ENCODE results near the gene RFXAP. TPM values are rescaled to one million over a fixed set of nuclear protein-coding genes. Genes with fewer than 3 reads are reported as not detected.

The RFXAP gene
- total and polyA plus RNA-seq, 9 of the 15 experiments (the other 6 are each of a cell fraction or from before 2014, with no cell fraction given), result 2.1 to 9.7 (median 2.9) TPM

GRCh38 chr13:36872621-36873020 is 53.6 kb downstream of the RFXAP start:
- no TSS peak for BruUV-seq (replicated peaks)
- no peaks in the 10 kb centered on the region for H3K79me2 ChIP-seq (ENCODE audit: control insufficient read depth, insufficient read depth, low read length)
- in situ Hi-C loops (cut with MboI) (no loop called here), intact Hi-C loops (cut with micrococcal nuclease) (no loop called here)
- no peaks in the 10 kb centered on the region for H3K9me3 ChIP-seq (replicated peaks; ENCODE audit: control insufficient read depth, insufficient read depth, low read depth, low read length)
- ChIA-PET POLR2A (no interaction called here), CTCF (ENCODE audit: low intra/inter-chr PET ratio) (no interaction called here)
- peak; percentile 34; the same call in 1 of the 3 replicates for ATAC-seq
- no peaks in the 10 kb centered on the region for H4K20me1 ChIP-seq (replicated peaks; ENCODE audit: control insufficient read depth, insufficient read depth, low read length)
- no peak overlapping the region for H3K27ac ChIP-seq (ENCODE audit: extremely low read depth, low read depth, low read length)
- no peak for DNase-seq (ENCODE audit: extremely low read depth in 1 of 4, low spot score in 3 of 4)
- 6% methylated on average over 6 of the region's 10 CpGs for WGBS (ENCODE audit: insufficient coverage, low coverage, missing lambda C conversion rate)
- no peaks in the 10 kb centered on the region for H3K4me1 ChIP-seq (replicated peaks in 1 of 2; ENCODE audit: control insufficient read depth in 2 of 2, insufficient read depth in 2 of 2, low read length in 2 of 2)
- no peaks in the 10 kb centered on the region for H3K36me3 ChIP-seq (ENCODE audit: control insufficient read depth, insufficient read depth, low read length)
- no peak overlapping the region for H3K9ac ChIP-seq (ENCODE audit: insufficient read depth in 1 of 2, low read depth in 2 of 2, low read length in 2 of 2)
- peaks cover 2 to 13% of the 10 kb centered on the region in 2 experiments; a peak in 3 of 5 replicates for H3K27me3 ChIP-seq (ENCODE audit: control insufficient read depth in 2 of 2, insufficient read depth in 2 of 2, low read length in 2 of 2)
- no peak overlapping the region for H3K4me3 ChIP-seq
- no peak overlapping the region for H2AFZ ChIP-seq (ENCODE audit: low read depth, low read length)
- no peaks in the 10 kb centered on the region for H3K9me1 ChIP-seq (ENCODE audit: control insufficient read depth, insufficient read depth, low read length)
- no peak for FAIRE-seq
- TF ChIP-seq DPF2 (IDR thresholded peaks at IDR 0.05) (no peak), TSHZ1 (CRISPR knock-in tag; IDR thresholded peaks at IDR 0.05) (no peak), ZNF395 (CRISPR knock-in tag; IDR thresholded peaks at IDR 0.05) (no peak), NEUROD1 (IDR thresholded peaks at IDR 0.05; ENCODE audit: borderline replicate concordance, low read depth, low read length, partially characterized antibody) (no peak), GABPB2 (CRISPR knock-in tag; conservative IDR thresholded peaks at IDR 0.05) (no peak), ZNF707 (CRISPR knock-in tag; conservative IDR thresholded peaks at IDR 0.05) (no peak), ZNF12 (CRISPR knock-in tag; IDR thresholded peaks at IDR 0.05) (no peak)
- TF ChIP-seq, protein P1, sequence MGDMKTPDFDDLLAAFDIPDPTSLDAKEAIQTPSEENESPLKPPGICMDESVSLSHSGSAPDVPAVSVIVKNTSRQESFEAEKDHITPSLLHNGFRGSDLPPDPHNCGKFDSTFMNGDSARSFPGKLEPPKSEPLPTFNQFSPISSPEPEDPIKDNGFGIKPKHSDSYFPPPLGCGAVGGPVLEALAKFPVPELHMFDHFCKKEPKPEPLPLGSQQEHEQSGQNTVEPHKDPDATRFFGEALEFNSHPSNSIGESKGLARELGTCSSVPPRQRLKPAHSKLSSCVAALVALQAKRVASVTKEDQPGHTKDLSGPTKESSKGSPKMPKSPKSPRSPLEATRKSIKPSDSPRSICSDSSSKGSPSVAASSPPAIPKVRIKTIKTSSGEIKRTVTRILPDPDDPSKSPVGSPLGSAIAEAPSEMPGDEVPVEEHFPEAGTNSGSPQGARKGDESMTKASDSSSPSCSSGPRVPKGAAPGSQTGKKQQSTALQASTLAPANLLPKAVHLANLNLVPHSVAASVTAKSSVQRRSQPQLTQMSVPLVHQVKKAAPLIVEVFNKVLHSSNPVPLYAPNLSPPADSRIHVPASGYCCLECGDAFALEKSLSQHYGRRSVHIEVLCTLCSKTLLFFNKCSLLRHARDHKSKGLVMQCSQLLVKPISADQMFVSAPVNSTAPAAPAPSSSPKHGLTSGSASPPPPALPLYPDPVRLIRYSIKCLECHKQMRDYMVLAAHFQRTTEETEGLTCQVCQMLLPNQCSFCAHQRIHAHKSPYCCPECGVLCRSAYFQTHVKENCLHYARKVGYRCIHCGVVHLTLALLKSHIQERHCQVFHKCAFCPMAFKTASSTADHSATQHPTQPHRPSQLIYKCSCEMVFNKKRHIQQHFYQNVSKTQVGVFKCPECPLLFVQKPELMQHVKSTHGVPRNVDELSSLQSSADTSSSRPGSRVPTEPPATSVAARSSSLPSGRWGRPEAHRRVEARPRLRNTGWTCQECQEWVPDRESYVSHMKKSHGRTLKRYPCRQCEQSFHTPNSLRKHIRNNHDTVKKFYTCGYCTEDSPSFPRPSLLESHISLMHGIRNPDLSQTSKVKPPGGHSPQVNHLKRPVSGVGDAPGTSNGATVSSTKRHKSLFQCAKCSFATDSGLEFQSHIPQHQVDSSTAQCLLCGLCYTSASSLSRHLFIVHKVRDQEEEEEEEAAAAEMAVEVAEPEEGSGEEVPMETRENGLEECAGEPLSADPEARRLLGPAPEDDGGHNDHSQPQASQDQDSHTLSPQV (IDR thresholded peaks at IDR 0.05), result no peak
- TF ChIP-seq, protein P2, sequence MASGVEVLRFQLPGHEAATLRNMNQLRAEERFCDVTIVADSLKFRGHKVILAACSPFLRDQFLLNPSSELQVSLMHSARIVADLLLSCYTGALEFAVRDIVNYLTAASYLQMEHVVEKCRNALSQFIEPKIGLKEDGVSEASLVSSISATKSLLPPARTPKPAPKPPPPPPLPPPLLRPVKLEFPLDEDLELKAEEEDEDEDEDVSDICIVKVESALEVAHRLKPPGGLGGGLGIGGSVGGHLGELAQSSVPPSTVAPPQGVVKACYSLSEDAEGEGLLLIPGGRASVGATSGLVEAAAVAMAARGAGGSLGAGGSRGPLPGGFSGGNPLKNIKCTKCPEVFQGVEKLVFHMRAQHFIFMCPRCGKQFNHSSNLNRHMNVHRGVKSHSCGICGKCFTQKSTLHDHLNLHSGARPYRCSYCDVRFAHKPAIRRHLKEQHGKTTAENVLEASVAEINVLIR (CRISPR knock-in tag; IDR thresholded peaks at IDR 0.05), result no peak
- H3K4me2 ChIP-seq (ENCODE audit: insufficient read depth, low read length), result no peak overlapping the region
